Epithelial cell of proximal tubule (primary cell): ENCODE results near the gene MLST8. TPM values are rescaled to one million over a fixed set of nuclear protein-coding genes. Genes with fewer than 3 reads are reported as not detected.

Experiments
- DNase-seq: peaks from one replicate; pipeline ENCODE4 v3.0.0-alpha.2; 2011; ENCODE audit warnings: low read depth
- H3K4me3 ChIP-seq: 2 replicates; pipeline ENCODE4 v1.5.1; 2011; ENCODE audit warnings: low read depth, mild to moderate bottlenecking, low read length
- CTCF ChIP-seq: conservative IDR thresholded peaks from 2 replicates; pipeline ENCODE4 v1.5.1; 2012; ENCODE audit warnings: low read depth, mild to moderate bottlenecking, low read length
- total RNA-seq: library from RNA; depleted of rRNA; stranded (reverse); fragments of >200 nt; gene quantifications from 2 replicates; pipeline ENCODE4 v1.2.3, GENCODE V29; 2015

Gene MLST8
- total RNA-seq, 1 donor from 2014 or later: 98.2 TPM

- no peak for TF ChIP-seq CTCF
- H3K4me3 ChIP-seq: no peak overlapping the region
- DNase-seq: no peak
These were observed 26.7 kb upstream of the MLST8 start for GRCh38 chr16:2178321-2179106.

- H3K4me3 ChIP-seq: no peak overlapping the region
- DNase-seq: no peak
- TF ChIP-seq CTCF: no peak
These were observed 26.1 kb upstream of the MLST8 start for GRCh38 chr16:2179107-2179501.

- TF ChIP-seq CTCF: no peak
- no peak for DNase-seq
- no peak overlapping the region for H3K4me3 ChIP-seq
These were observed 25.7 kb upstream of the MLST8 start for GRCh38 chr16:2179576-2179975.

- no peak overlapping the region for H3K4me3 ChIP-seq
- no peak for TF ChIP-seq CTCF
These were observed 24.8 kb upstream of the MLST8 start for GRCh38 chr16:2180461-2180860.

GRCh38 chr16:2180962-2181923, 24.0 kb upstream of the MLST8 start:
- H3K4me3 ChIP-seq: no peak overlapping the region
- DNase-seq: no peak
- TF ChIP-seq CTCF: no peak

More at GRCh38 chr16:2180461-2180860, 24.8 kb upstream of the MLST8 start:
- DNase-seq: no peak

- H3K4me3 ChIP-seq: no peak overlapping the region
- TF ChIP-seq CTCF: no peak
- DNase-seq: no peak
These were observed 23.3 kb upstream of the MLST8 start for GRCh38 chr16:2181952-2182351.
